ENCODE data around the gene RACGAP1.
A peak's percentile ranks its signal among the peaks of the same experiment; 100 is the strongest.

Gene RACGAP1

GRCh38 chr12:50025187-50026059 lies at the start of gene RACGAP1:
TSS of gene RACGAP1 (minus strand) at chr12:50025494. CDS start at chr12:50016715, 8,779 bp downstream.
- peak; percentile 97 for DNase-seq

- no peak for DNase-seq
Measured at GRCh38 chr12:50073712-50074111, 48.4 kb upstream of the RACGAP1 start.

GRCh38 chr12:50073206-50073605 lies 47.9 kb upstream of the RACGAP1 start:
- DNase-seq: no peak

- no peak for DNase-seq
Measured at GRCh38 chr12:50072198-50072907, 47.1 kb upstream of the RACGAP1 start.

- DNase-seq: peak; percentile 16
Measured at GRCh38 chr12:50070314-50071060, 45.2 kb upstream of the RACGAP1 start.

- no peak for DNase-seq
Measured at GRCh38 chr12:50069539-50069938, 44.2 kb upstream of the RACGAP1 start.

- no peak for DNase-seq
Measured at GRCh38 chr12:50069069-50069468, 43.8 kb upstream of the RACGAP1 start.

GRCh38 chr12:50066402-50066801 lies 41.1 kb upstream of the RACGAP1 start:
- DNase-seq: no peak

- no peak for DNase-seq
Measured at GRCh38 chr12:50065726-50066310, 40.5 kb upstream of the RACGAP1 start.

- DNase-seq: no peak
Measured at GRCh38 chr12:50062728-50063460, 37.6 kb upstream of the RACGAP1 start.

- DNase-seq: no peak
Measured at GRCh38 chr12:50061946-50062686, 36.8 kb upstream of the RACGAP1 start.

- no peak for DNase-seq
Measured at GRCh38 chr12:50061171-50061570, 35.9 kb upstream of the RACGAP1 start.

GRCh38 chr12:50060120-50060468 lies 34.8 kb upstream of the RACGAP1 start:
- no peak for DNase-seq

- no peak for DNase-seq
Measured at GRCh38 chr12:50059440-50060119, 34.3 kb upstream of the RACGAP1 start.

GRCh38 chr12:50058743-50059312 lies 33.5 kb upstream of the RACGAP1 start:
- DNase-seq: no peak

GRCh38 chr12:50057896-50058670 lies 32.8 kb upstream of the RACGAP1 start:
- DNase-seq: no peak

GRCh38 chr12:50057000-50057841 lies 31.9 kb upstream of the RACGAP1 start, which contains the start of gene ASIC1:
TSS of gene ASIC1 (plus strand) at chr12:50057596. CDS start at chr12:50058767, 1,171 bp downstream.
- DNase-seq: no peak

GRCh38 chr12:50056639-50056976 lies 31.3 kb upstream of the RACGAP1 start:
- DNase-seq: no peak
